CD4-positive, alpha-beta T cell treated with Interleukin-17A for 4 hours (primary cell): ENCODE data around the gene TGM3.

Experiments used
- DNase-seq: peaks from one replicate; pipeline ENCODE4 v3.0.0-alpha.2; 2020; ENCODE audit warnings: mixed read lengths

TGM3 gene

GRCh38 chr20:2385026-2385425 lies 89.2 kb downstream of the TGM3 start:
- DNase-seq = no peak

DNA sequence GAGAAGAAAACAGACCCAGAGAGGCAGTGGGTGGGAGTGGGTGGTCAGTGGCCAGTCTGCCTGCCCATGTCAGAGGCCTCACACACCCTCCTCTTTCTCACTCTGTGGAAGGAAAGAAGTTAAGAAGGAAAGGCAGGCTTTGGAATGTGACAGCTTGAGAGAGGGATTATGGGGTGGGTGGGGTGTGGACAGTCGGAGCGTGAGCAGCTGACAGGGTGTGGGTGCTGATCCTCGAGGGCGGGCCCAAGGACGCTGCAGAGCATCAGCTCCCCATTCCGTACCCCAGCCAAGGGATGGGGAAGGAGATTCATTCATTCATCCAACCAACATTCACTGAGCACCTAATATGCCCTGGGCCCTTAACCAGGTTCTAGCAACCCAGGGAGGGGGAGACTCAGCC lies 89.7 kb downstream of the TGM3 start:
- no peak for DNase-seq

DNA sequence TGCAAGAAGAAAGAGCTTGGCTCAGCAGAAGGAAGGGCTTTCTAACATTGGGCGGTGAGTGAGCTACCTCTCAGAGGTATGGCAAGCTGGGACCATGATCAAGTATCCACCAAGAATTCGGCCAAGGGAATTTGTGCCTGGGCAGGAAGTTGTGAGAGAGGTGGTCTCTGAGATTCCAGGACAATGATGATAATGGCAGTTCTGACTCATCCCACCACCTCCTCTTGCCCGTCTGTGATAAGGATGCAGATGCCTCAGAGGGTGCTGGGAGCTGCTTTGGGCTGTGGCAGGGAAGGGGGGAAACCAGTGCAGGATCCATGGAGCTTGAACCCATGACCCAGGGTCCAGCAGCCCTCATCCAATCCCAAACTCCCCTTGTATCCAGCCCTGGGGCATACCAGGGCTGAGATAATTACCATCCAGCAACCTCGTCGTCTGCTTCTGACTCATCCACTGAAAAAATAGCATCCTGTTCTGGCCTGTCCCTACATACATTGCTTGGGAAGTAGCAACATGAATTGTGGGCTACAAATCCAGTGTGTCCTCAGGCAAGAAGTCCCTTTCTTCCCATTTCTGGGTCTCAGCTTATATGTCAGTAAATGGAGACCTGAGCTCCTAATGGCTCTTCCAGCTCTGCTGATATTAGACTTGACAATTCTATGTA lies 90.8 kb downstream of the TGM3 start:
- no peak for DNase-seq

GRCh38 chr20:2387180-2387577 lies 91.4 kb downstream of the TGM3 start:
- peak; percentile 20 for DNase-seq

GRCh38 chr20:2387580-2387979 lies 91.8 kb downstream of the TGM3 start:
- DNase-seq = no peak
